WTC11 (cell line): Measurements from ENCODE around the gene PA2G4.

Experiments used
- CTCF ChIP-seq: fragments of 200-600 bp; IDR thresholded peaks from 2 replicates; pipeline ENCODE4 v1.8.0; 2022; ENCODE audit warnings: antibody characterized with exemption
- E2F1 ChIP-seq: sonication (generic); formaldehyde crosslinking; IDR thresholded peaks from 2 replicates; pipeline ENCODE4 v1.8.0; 2022; ENCODE audit warnings: mild to moderate bottlenecking, missing genetic modification reagents
- ETV6 ChIP-seq: sonication (generic); formaldehyde crosslinking; IDR thresholded peaks from 2 replicates; pipeline ENCODE4 v1.8.1; 2022; ENCODE audit warnings: mild to moderate bottlenecking, missing genetic modification reagents
- NFYB ChIP-seq: sonication (generic); formaldehyde crosslinking; conservative IDR thresholded peaks from 2 replicates; pipeline ENCODE4 v1.8.0; 2022; ENCODE audit warnings: low read depth, missing genetic modification reagents
- SMAD3 ChIP-seq: sonication (generic); formaldehyde crosslinking; IDR thresholded peaks from 2 replicates; pipeline ENCODE4 v1.8.0; 2022; ENCODE audit warnings: missing genetic modification reagents, mild to moderate bottlenecking, borderline replicate concordance
- TF ChIP-seq, protein P1 (sequence below): sonication (generic); formaldehyde crosslinking; IDR thresholded peaks from 2 replicates; pipeline ENCODE4 v1.8.0; 2022; ENCODE audit warnings: missing genetic modification reagents

DNA sequence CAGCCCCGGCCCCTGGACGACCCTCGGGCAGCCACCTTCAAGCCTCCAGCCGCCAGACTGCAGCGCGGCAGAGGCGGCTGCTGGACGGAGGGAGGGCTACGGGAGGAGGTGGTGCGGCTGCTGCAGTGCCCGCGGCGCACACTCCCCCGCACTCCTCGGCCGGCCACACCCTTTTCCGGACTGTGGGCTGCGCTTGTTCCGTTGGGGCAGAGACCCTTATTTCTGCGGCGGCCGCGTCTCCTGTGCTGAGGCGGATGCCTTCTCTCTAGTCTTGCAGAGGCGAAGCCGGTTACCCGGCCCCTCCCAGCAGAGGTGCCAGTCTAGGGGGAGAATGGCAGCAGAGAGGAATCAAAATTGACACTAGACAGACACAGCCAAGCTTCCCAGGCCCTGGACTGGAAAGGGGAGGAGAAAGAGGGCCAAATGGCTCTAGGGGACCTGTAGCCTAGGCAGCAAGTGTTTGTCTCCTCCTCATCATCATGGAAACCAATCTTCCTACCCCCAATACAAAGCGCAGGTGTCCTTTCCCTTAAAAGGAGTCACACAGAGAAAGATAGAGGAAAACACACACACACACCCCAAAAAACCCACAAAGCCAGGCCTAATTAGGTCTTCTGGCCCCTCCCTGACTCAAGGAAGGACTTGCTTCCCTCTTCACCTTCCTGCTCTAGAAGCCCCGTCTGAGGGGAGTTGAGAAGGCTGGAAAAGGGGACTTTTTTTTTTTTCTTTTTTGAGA lies 25.0 kb downstream of the PA2G4 start:
- TF ChIP-seq SMAD3 (no peak), CTCF (no peak), NFYB (CRISPR knock-in tag) (no peak), ETV6 (0 out of 2 replicates have a peak, but pooled peaks have one; percentile 0), E2F1 (CRISPR knock-in tag) (no peak)
- TF ChIP-seq, protein P1, sequence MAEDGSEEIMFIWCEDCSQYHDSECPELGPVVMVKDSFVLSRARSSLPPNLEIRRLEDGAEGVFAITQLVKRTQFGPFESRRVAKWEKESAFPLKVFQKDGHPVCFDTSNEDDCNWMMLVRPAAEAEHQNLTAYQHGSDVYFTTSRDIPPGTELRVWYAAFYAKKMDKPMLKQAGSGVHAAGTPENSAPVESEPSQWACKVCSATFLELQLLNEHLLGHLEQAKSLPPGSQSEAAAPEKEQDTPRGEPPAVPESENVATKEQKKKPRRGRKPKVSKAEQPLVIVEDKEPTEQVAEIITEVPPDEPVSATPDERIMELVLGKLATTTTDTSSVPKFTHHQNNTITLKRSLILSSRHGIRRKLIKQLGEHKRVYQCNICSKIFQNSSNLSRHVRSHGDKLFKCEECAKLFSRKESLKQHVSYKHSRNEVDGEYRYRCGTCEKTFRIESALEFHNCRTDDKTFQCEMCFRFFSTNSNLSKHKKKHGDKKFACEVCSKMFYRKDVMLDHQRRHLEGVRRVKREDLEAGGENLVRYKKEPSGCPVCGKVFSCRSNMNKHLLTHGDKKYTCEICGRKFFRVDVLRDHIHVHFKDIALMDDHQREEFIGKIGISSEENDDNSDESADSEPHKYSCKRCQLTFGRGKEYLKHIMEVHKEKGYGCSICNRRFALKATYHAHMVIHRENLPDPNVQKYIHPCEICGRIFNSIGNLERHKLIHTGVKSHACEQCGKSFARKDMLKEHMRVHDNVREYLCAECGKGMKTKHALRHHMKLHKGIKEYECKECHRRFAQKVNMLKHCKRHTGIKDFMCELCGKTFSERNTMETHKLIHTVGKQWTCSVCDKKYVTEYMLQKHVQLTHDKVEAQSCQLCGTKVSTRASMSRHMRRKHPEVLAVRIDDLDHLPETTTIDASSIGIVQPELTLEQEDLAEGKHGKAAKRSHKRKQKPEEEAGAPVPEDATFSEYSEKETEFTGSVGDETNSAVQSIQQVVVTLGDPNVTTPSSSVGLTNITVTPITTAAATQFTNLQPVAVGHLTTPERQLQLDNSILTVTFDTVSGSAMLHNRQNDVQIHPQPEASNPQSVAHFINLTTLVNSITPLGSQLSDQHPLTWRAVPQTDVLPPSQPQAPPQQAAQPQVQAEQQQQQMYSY (CRISPR knock-in tag), result no peak
